Nephron (organoid): ENCODE data around the gene HCN2.

Experiments used
- H3K27ac Mint-ChIP-seq, 3 experiments: 2 replicates each; pipeline ENCODE4 v1.8.0; 2020; ENCODE audit warnings: mixed read lengths in 3 of 3, mild to moderate bottlenecking in 2 of 3, moderate library complexity in 1 of 3
- H3K27me3 Mint-ChIP-seq: 2 replicates; pipeline ENCODE4 v1.8.0; 2021; ENCODE audit warnings: low read depth, mild to moderate bottlenecking, moderate library complexity, mixed read lengths
- H3K36me3 Mint-ChIP-seq: 2 replicates; pipeline ENCODE4 v1.8.0; 2020; ENCODE audit warnings: low read depth, mixed read lengths
- H3K4me1 Mint-ChIP-seq: 2 replicates; pipeline ENCODE4 v1.8.0; 2020; ENCODE audit warnings: mixed read lengths
- H3K4me3 Mint-ChIP-seq, 3 experiments: 2 replicates each; pipeline ENCODE4 v1.8.0; 2020; ENCODE audit warnings: mild to moderate bottlenecking in 3 of 3, mixed read lengths in 3 of 3, moderate library complexity in 2 of 3
- H3K9me3 Mint-ChIP-seq: 2 replicates; pipeline ENCODE4 v1.8.0; 2020; ENCODE audit warnings: mixed read lengths
- TF ChIP-seq, protein P1 (sequence below), 3 experiments: fragments of 200-600 bp; sonication (generic); IDR thresholded peaks; one replicate each; pipeline ENCODE4 v1.5.0; 2021; ENCODE audit warnings: antibody characterized with exemption in 3 of 3; ENCODE audit not compliant: unreplicated experiment in 3 of 3

HCN2 gene

DNA sequence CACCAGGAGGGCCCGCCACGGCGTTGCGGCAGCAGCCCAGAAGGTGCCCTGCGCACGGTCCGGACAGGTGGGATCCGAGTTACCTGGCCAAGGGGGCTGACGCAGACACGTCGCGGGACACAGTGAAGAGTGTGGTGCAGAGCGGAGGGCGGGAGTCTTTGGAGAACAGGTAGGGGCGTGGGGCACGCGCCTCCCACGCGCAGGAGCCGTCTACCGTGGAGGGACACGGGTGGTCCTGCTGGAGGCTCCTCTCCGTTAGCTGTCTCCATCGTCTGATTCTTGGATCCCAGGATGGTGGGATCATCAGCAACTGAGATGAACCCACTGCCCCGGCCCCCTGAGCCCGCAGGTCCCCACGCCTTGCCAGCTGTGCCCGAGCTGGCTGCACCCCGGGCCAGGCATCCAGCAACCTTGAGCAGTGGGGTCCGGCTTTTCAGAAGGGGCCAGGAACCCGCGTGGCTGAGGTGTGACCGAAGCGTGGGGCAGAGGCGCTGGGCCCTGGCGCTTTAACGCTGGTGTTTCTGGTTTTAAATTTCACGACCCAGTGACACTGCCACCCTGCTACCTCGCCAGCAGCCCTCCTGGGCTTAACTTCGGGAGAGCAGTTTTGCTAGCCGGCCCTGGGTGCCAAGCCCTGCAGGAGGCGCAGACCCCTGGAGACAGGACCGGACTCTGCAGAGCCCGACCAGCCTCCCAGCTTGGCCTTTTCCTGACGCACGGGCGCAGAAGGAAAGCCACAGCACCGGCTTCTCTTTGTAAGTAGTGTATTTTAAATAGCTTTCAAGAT is 57.3 kb downstream of the HCN2 start:
- no peak overlapping the region for H3K4me3 Mint-ChIP-seq
- H3K9me3 Mint-ChIP-seq = no peaks in the 10 kb centered on the region
- no peaks in the 10 kb centered on the region for H3K4me1 Mint-ChIP-seq
- no peaks in the 10 kb centered on the region for H3K27me3 Mint-ChIP-seq
- peaks cover 11% of the 10 kb centered on the region for H3K36me3 Mint-ChIP-seq
- TF ChIP-seq, protein P1, sequence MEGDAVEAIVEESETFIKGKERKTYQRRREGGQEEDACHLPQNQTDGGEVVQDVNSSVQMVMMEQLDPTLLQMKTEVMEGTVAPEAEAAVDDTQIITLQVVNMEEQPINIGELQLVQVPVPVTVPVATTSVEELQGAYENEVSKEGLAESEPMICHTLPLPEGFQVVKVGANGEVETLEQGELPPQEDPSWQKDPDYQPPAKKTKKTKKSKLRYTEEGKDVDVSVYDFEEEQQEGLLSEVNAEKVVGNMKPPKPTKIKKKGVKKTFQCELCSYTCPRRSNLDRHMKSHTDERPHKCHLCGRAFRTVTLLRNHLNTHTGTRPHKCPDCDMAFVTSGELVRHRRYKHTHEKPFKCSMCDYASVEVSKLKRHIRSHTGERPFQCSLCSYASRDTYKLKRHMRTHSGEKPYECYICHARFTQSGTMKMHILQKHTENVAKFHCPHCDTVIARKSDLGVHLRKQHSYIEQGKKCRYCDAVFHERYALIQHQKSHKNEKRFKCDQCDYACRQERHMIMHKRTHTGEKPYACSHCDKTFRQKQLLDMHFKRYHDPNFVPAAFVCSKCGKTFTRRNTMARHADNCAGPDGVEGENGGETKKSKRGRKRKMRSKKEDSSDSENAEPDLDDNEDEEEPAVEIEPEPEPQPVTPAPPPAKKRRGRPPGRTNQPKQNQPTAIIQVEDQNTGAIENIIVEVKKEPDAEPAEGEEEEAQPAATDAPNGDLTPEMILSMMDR (IDR thresholded peaks at IDR 0.05; ENCODE audit: unreplicated experiment in 3 of 3) = no peak
- H3K27ac Mint-ChIP-seq = no peak overlapping the region

GRCh38 chr19:647566-648284 is 58.0 kb downstream of the HCN2 start:
- TF ChIP-seq, protein P1 (IDR thresholded peaks at IDR 0.05; ENCODE audit: unreplicated experiment in 3 of 3) = no peak
- Mint-ChIP-seq H3K27me3 (no peaks in the 10 kb centered on the region), H3K27ac (no peak overlapping the region), H3K4me3 (no peak overlapping the region), H3K36me3 (peaks cover 11% of the 10 kb centered on the region), H3K9me3 (no peaks in the 10 kb centered on the region), H3K4me1 (no peaks in the 10 kb centered on the region)

DNA sequence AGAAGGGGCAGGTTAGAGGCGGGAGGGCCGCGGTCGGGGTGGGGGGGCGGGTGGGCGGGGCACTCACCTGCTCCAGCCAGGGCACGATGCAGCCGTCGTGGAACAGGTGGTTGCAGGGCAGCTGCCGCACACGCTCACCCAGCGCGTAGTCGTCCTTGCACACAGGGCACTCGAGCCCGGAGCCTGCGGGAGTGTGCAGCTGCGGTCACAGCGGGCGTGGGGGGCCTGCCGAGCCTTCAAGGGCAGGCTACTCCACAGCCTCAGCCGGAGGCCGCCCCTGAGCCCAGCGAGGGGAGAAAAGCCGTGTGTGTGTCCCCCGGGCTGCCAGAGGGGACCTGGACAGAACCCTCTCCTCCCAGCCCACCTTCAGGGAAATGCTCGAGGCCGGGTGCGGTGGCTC is 58.6 kb downstream of the HCN2 start:
- Mint-ChIP-seq H3K27ac (no peak overlapping the region), H3K9me3 (no peaks in the 10 kb centered on the region), H3K4me1 (no peaks in the 10 kb centered on the region), H3K27me3 (no peaks in the 10 kb centered on the region), H3K36me3 (peaks cover 11% of the 10 kb centered on the region), H3K4me3 (no peak overlapping the region)
- TF ChIP-seq, protein P1 (IDR thresholded peaks at IDR 0.05; ENCODE audit: unreplicated experiment in 3 of 3) = no peak

- TF ChIP-seq, protein P1 (IDR thresholded peaks at IDR 0.05; ENCODE audit: unreplicated experiment in 3 of 3) = no peak
- Mint-ChIP-seq H3K9me3 (no peaks in the 10 kb centered on the region), H3K27me3 (no peaks in the 10 kb centered on the region), H3K4me1 (peaks cover 4% of the 10 kb centered on the region), H3K4me3 (no peak overlapping the region), H3K36me3 (peaks cover 14% of the 10 kb centered on the region), H3K27ac (no peak overlapping the region)
Measured at GRCh38 chr19:648904-649801, 59.5 kb downstream of the HCN2 start.

- peaks cover 6% of the 10 kb centered on the region for H3K4me1 Mint-ChIP-seq
- peaks cover 11% of the 10 kb centered on the region for H3K36me3 Mint-ChIP-seq
- no peak overlapping the region for H3K4me3 Mint-ChIP-seq
- no peaks in the 10 kb centered on the region for H3K9me3 Mint-ChIP-seq
- no peaks in the 10 kb centered on the region for H3K27me3 Mint-ChIP-seq
- TF ChIP-seq, protein P1 (IDR thresholded peaks at IDR 0.05; ENCODE audit: unreplicated experiment in 3 of 3) = no peak
- no peak overlapping the region for H3K27ac Mint-ChIP-seq
Measured at GRCh38 chr19:650121-650520, 60.4 kb downstream of the HCN2 start.
